ENCODE measurements around the gene LRCH3. TPM values are rescaled to one million over a fixed set of nuclear protein-coding genes. Genes with fewer than 3 reads are reported as not detected.
"Not testable (repeated sequence)": the region's sequence is repeated elsewhere in the genome, so short reads cannot be mapped to it uniquely, and the experiment has no call there.

LRCH3 gene
- total RNA-seq, 1 donor from 2014 or later = 44.0 TPM

DNA sequence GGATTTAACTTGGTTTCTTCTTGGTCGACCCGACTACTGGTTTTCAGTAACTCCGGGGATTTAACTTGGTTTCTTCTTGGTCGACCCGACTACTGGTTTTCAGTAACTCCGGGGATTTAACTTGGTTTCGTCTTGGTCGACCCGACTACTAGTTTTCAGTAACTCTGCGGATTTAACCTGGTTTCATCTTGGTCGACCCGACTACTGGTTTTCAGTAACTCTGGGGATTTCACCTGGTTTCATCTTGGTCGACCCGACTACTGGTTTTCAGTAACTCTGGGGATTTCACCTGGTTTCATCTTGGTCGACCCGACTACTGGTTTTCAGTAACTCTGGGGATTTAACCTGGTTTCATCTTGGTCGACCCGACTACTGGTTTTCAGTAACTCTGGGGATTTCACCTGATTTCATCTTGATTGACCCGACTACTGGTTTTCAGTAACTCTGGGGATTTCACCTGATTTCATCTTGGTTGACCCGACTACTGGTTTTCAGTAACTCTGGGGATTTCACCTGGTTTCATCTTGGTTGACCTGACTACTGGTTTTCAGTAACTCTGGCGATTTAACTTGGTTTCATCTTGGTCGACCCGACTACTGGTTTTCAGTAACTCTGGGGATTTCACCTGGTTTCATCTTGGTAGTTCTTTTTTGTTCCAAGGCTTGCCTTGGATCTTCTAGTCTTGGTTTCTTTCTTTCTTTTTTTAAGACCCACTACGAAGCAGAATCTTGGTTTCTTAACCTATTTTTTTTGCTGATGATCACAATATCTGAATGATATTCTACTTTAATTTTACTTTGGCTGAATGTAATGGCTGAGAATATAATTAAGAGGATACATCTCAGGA lies 130.6 kb downstream of the LRCH3 start:
- DNase-seq (ENCODE audit: low read depth, low spot score) = not testable (repeated sequence)

DNA sequence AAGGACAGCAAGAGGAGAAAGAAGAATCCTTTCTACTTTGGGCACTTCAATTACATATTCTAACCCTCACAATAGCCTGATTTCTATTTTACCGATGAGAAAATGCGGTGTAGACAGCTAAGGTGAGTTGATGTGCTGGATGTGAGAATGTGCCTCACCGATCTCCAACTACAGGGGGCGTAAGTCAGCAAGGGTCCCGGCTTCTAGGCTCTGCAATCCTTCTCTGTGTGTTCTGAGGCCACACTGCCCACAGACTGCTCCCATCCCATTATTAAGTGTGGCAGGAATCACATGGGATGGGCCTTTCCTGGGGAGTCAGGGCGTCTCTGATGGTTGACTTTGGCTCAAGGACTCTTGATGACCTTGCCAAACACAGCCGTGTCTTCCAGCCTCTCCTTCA lies 135.4 kb downstream of the LRCH3 start:
- DNase-seq (ENCODE audit: low read depth, low spot score) = no peak

DNA sequence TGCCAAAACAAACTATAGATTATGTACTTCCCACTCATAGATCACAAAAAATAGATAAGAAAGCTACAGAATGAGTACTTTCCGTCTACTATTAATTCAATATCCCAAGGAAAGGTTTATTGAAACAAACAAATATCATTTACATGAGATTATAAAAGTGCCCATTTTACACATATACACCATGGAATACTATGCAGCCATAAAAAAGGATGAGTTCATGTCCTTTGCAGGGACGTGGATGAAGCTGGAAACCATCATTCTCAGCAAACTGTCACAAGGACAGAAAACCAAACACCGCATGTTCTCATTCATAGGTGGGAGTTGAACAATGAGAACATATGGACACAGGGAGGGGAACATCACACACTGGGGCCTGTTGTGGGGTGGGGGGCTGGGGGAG lies 136.5 kb downstream of the LRCH3 start:
- not testable (repeated sequence) for DNase-seq (ENCODE audit: low read depth, low spot score)

DNA sequence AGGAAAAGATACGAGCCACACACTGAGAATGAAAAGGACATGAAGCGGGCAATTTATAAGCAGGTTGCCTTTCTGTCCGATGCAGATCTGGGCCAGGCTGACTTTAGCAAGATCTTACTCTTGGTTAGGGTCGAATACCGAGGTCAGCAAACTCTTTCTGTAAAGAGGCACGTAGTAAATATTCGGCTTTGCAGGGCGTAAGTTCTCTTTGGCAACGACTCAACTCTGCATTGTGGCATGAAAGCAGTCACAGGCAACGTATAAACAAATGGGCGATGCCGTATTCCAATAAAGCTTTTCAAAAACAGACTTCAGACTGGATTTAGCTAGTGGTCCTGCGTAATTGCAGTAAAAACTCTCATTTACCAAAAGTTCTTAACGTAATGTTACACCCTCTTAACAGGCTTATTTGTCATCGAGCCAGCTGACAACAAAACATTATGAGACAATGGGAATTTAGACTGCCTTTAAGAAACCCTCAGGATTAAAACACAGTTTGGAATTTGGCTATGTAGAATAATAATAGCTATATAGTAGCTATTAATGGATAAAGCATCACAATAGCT lies 145.8 kb downstream of the LRCH3 start:
- no peak for DNase-seq (ENCODE audit: low read depth, low spot score)

Other genes with a start within 250 kb of the LRCH3 start
- gene BDH1, start 235.3 kb upstream of the LRCH3 start, total RNA-seq = 2.5 and 3.8 TPM in 2 replicates
- gene RUBCN, start 54.4 kb upstream of the LRCH3 start, total RNA-seq = 10.6 and 12.1 TPM in 2 replicates
- gene FYTTD1, start 41.4 kb upstream of the LRCH3 start, total RNA-seq = 48.7 and 72.9 TPM in 2 replicates
- gene RPL35A, start 158.9 kb downstream of the LRCH3 start, total RNA-seq = 695 and 959 TPM in 2 replicates
- gene LMLN, start 169.0 kb downstream of the LRCH3 start, total RNA-seq = 3.4 and 5.7 TPM in 2 replicates

Data from pulmonary artery endothelial cell (primary cell).